Activated T-cell treated with anti-CD3 and anti-CD28 coated beads for 24 hours (primary cell): ENCODE results near the gene ANOS1.

Source experiments
- DNase-seq: peaks from one replicate; pipeline ENCODE4 v3.0.0-alpha.2; 2020; ENCODE audit warnings: low read depth

The ANOS1 gene

DNA sequence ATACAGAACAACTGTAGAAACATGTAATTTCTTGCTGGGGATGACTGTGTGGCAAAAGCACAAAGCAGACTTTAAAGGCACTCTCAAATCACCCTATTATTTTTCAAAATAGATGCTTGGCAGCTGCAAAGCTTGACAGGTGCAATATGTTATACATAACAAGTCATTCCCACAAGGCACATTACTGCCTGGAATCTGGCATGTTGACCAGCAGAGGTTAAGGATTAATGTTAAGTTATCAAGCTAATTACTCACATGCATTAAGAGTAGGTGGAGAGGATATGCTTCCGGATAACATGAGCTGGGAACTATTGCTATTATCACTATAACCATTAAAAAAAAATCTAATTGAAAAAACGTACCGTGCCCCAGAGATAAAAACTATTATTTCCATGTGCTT lies 17.8 kb downstream of the ANOS1 start:
- DNase-seq = no peak

DNA sequence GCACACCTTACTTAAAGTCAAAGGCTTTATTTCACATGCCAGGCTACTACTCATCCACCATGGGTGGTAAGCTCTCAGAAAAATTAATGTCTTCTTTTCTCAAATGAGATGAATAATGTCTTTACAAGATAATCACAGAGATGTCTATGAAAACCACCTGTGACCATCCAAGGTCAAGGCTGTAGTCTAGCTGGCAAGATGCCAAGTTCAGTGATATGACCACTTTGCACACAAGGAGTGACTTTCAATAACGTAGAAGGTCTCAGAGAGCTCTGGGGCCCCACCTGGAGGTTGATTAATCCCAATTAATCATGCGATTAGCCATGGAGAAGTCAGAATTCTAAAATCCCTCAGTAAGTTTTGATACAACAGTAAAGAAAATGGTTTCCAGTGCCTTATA lies 20.5 kb downstream of the ANOS1 start:
- DNase-seq = no peak

DNA sequence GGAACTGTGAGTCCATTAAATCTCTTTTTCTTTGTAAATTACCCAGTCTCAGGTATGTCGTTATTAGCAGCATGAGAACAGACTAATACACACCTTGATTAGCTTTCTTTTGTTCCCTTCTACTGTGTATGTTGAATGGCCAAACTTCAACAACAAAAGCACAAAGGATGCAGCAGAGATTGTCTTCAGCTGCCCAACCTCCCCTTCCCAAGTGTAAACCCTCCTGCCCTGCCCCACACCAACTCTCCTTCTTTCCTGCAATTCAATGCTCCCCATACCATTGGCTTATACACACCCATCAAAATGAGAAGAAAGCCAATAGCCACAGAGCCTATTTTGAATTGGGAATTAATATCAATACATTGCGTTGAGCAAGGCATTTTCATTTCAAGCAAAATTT lies 27.8 kb downstream of the ANOS1 start:
- no peak for DNase-seq

DNA sequence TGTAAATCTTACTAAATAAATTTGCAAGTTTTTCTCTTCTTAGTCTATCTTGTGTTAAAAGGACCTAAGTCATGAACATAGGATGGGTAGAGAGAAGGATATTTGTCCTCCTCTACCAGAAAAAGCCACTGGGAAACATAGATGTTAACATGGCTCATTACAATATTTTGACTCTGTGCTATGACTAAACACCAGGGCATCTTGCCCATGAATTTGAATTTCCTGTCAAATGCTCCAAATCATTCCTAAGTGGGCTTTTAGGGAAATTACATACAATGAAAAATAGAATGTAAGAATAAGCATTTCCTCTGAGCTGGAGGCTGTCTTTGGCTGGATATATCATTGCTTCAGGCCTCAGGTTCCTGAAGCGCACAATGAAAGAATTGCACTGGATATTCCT lies 39.1 kb downstream of the ANOS1 start:
- no peak for DNase-seq

DNA sequence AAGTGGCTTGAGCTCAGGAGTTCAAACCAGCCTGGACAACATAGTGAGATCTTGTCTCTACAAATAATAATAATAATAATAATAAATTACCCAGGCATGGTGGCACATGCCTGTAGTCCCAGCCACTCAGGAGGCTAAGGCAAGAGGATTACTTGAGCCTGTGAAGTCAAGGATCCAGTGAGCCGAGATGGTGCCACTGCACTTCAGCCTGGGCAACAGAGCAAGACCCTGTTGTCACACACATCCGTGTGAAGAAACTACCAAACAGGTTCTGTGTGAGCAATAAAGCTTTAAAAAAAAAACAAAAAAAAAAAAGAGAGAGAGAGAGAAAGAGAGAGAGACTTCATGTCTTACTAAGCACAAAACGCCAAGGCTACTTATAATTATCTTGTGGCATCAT lies 42.5 kb downstream of the ANOS1 start:
- no peak for DNase-seq

DNA sequence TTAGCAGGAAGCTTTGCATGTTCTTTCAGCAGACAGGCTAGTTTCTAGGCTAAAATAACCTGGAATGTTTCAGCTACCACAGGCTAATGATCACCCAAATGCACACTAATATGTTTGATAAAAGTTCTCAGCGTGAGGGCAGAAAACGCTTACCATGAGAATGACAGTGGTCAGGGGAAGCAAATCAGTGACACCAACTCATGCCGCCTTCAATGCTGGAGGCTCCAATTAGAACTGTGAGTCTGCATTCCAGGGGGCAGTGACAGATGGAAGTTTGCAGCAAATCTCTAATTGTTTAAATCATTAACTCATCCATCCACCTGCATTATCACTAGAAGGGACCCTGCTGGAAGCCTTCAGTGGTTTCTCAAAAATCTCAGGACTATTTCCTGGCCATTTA lies 43.2 kb downstream of the ANOS1 start:
- DNase-seq = no peak

DNA sequence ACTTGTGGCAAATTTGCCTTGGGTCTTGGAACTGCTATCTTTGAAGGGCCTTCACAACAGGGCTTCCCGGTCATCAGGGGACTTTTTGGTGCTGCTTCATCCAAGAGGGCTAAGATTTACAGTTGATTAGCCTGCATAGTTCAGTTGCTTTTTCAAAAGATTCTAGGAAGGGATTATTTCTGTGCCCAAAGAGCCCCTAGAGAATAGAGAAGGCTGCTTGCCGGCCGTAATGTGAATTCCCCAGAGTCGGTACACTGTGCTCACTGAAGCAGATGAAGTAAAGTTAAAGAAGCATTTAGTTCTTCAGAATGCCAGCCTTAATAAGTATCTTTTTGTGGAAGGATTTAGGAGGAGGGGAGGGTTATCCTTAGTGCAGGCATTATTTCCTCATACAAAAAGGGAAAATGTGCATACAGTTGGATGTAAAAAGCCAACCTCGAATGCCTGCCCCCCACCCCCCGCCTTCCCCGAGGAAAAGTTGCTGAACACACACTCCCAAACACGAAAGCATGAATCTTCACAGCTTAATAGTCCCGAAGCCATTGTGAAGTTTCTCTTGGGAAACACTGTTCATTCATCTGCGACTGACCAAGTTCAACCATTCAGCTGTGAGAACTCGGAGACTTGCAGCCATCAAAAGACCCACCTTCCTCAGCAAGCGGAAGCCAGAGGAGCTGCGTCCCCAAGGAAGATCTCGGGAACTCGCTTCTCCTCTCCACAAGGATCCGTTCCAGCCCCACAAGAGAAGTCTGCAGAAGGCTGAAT lies 47.6 kb downstream of the ANOS1 start:
- DNase-seq = no peak

DNA sequence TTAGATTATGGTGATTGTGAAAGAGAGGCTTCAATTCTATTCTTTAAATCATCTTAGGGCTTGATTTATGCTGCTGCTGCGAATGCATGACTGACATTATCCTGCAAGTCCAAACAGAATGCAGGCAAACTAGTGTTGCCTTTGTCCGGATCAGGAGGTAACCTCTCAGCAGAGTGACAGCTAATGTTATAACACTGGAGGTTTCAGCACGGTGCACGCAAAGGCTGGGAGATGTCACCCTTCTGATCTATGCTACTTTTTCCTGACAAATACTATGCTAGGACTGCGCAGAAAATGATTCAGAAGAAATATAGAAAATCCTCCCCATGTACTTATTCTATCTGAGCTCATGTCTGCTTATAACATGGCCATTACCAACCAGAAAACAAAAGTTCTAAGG lies 48.2 kb downstream of the ANOS1 start:
- no peak for DNase-seq

DNA sequence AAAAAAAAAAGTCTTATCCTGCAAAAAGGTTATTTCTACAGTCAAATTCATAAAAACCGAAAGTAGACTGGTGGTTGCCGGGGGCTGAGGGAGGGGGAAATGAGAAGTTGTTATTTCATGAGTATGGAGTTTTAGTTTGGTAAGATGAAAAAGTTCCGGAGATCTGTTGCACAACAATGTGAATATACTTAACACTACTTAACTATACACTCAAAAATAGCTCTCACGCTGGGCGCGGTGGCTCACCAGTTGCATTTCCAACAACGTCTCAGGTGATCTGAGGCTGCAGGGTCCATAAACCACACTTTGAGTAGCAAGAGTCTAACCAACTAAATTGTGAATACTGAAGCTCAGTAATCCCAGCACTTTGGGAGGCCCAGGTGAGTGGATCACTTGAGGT lies 52.4 kb downstream of the ANOS1 start:
- DNase-seq = no peak

DNA sequence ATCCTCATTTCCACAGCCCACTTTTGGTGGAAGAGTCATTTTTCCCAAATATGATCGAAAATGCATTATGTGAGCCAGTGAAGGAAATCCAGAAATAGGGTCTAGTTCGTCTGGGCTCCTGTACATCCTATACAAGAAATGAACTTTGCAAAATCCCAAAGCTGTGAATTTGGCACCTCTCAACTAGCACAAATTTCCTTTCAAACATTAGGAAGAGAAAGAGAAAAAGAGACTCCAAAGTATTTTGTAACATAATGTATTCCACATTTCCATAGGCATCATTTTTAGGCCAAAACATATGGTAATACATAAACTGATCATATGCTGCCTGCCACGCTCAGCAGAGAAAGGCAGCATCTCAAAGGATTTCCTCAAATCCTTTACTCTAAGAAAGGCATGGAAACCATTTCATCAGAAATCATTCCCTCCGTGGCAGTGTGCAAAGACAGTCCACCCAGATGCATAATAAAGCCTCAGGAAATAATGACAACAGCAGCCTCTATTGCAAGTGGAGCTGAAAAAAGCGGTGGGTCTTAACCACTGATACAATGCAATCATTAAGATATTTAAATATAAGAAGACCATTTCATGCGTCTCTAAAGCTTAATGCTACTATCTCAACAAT lies 56.8 kb downstream of the ANOS1 start:
- DNase-seq = no peak

DNA sequence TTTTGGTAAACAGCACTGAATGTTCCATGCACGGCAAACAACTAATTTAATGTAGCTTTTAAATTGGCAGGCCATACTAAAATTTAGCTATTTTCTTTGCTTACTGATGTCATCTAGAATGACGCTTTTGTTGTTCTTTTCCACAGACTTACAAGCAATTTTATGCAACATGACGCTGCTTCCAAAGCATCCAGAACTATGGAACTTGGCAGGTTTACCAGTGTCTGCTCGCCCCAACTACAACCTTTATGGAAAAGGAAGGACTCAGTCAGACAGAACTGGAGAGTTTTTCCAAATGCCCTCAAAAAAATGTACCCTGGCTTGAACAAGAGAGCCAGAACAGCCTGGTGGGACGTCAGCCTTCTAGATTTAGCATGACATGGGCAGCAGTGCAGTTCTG lies 58.7 kb downstream of the ANOS1 start:
- no peak for DNase-seq

DNA sequence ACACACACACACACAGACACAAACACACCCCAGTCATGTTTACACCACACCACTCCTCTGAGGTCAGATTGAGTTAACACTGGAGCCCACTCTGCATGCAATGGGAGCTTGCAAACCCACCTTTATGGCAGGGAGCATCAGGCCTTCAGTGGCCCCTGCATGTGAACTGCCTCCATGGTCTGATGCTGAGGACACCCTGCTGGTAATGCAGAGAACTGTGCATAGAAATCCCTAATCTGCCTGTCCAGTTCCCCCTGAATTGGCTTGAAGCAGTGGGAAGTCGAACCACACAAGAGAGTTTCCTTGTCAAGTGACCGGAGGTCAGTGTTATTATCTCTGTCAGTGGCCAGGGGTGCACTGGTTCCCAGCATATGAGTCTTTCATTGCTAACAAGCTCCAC lies 59.8 kb downstream of the ANOS1 start:
- no peak for DNase-seq

DNA sequence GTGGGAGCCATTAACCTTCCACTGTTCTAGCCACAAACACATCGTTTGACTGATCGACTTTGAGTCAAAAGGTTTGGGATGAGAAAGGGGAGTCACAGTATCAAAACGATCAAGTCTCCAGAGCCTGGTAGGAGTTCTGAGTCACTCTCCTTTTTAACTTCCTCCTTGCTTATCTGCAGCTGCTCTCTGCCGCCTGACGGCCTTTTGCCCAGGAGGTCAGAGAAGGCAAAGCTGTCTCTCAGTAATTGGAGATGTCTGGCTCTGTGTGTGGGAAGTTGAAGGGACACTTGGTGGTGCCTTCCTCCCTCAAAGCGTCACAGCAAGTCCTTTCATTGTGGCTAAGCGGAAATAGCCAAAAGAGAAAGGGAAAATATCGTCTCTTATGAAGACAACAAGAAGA lies 63.1 kb downstream of the ANOS1 start:
- no peak for DNase-seq

DNA sequence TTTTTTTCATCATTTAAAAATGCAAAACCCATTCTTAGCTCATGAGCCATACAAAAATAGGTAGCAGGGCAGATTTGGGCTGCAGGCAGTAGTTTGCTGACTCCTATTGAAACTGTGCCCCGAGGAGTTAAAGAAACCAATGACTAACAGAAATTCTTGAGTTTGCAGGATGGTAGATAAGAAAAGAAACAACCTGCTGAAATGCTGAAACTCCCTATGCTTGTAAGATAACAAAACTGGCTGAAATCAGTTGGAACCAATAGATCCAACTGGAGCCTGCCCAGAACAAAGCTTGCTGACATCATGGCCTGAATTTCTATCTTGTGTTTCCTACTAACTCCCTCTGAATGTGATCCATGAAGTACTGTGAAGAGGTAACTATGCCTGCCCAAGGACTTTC lies 68.6 kb downstream of the ANOS1 start:
- DNase-seq = no peak

DNA sequence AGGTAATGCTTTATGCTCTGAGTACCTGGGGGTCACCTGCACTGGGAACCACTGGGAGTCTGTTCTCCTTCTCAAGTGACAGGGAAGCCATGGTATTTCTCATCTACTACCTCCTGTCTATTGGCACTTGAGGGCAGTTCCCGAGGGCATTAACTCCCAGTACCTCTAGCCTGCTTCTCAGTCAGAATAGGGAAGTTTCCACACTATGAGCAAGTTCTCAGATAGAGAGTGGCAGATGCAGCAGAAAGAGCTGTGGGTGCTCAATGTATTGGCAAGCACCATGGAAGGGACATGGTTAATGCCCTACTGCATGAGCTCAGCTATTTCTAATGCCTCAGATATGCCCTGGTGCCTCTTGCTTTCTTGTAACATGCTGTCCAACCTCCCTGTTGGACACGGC lies 74.1 kb downstream of the ANOS1 start:
- DNase-seq = no peak

DNA sequence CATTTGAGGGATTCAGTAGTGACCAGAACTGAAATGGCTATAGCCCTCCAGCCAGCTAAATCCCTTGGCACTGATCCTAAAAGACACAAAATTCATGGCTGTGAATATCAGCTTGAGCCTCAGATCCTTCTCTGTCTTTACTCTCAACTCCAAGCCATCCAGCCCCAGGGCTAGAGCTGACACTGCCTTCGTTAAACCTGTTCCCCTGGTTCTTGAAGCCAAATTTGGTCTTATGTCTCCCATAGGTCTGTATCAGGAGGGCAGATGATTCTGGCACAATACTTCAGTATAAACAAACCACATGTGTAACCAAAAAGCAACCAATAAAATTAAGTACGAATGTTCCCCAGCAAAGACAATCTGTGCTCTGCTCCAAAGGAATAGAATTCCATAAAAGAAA lies 78.0 kb downstream of the ANOS1 start:
- no peak for DNase-seq

DNA sequence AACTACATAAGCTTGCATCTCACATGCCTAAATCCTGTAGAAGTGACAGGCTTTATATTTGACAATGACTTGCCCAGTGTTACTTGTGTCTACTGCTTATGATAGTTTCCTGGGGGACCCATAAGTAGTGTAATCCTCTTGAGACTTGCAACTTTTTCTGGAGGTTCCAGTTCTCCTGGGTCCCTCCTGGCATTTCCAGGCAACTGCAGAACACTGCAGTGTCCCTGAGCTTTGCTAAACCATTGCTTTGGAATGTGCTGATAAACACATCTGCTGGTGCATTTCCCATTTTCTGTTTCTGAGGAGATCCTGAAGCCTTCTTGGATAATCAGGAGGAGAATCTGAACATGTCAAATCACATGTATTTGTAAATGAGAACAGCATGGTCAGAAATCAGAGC lies 82.0 kb downstream of the ANOS1 start:
- DNase-seq = no peak

DNA sequence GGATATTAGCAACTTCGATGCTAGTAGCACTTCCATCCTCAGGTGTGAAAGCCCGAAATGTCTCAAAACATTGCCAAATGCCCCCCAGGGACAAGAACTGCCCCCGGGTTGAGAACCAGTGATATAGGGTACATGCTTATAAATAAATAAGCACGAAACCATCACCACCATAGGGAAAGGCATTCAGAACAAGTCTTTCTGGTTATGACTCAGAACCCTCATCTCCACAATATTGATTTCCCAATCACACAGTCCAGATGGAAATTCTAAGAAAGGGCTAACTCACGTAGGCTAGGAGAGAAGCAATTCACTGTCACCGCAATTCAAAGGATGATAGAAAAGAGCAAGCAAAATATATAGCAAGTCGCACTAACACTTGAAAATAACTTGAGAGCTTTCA lies 84.8 kb downstream of the ANOS1 start:
- no peak for DNase-seq

DNA sequence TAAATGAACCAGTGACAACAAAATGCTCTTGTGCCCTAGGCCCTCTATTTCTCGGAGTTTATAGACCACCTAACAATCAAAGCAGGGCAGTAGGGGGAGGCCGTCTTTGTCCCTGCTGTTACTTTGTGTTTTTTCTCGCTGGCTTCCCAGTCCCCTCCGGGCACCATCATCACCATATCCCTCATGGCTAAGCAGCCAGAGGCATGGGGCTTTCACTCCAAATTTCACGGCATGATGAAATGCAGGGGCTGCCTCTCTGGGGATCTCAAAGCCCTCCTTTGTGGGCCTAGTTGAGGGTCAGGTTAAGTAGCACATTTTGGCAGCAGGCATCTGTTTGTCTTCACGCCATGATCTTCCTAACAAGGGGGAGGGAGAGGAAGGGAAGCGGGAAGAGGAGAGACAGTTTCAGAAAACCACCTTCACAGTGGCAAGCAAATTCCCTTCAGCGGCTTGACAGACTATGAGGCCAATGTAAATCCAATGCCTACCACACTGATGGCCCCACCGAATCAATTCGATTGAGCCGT lies 91.9 kb downstream of the ANOS1 start:
- no peak for DNase-seq

DNA sequence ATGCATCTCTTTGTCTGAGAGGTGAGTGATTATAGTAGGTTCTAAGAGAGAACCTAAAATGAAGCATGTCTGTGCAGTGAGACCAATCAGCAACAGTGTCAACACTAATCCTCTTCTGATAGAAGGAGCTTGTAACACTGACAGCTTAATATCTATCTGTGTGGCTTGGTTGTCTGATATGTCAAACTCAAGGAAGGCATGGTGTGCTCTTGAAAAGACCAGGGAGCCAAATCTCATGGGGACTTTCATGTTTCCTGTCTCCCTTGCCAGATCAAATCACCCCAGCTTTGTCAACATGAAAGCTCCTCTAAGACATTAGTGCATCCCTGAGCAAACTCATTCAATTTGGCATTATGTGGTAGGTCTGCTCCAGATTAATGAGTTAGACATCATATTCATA lies 95.4 kb downstream of the ANOS1 start:
- no peak for DNase-seq

DNA sequence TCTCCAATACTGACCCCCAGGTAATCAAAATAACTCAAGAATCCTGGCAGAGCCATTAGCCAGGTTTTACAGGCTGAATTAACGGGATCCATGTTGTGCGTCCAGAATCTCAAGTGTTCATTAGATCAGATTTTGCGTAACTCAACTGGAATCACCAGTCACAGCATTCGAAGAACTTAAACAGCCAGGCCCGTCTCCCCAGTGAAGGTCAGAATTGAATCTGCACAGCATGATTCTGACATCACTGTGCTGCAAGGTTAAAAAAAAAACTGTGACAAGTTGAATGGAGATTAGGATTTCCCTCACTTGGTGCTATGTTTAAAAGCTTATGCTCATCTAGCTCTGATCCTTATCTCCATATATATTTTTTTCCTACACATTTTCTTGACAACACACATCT lies 96.1 kb downstream of the ANOS1 start:
- DNase-seq = no peak

DNA sequence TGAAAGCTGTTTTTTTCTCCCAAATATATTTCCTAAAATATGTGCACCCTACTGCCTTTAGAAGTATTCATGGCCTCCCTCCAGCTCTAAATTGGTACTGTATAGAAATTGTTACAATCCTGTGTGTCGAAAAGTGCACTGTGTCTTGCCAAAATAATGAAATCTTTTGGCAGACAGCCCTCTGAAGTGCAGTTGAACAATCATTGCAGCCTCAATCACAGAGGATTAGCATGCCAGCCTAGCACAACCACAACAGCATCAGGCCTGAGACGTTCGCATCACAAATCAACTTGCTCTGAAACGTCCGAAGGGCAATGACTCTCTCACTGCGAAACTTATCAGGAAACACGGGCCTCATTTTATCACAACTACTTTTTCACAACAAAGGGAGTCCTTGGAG lies 99.0 kb downstream of the ANOS1 start:
- no peak for DNase-seq

DNA sequence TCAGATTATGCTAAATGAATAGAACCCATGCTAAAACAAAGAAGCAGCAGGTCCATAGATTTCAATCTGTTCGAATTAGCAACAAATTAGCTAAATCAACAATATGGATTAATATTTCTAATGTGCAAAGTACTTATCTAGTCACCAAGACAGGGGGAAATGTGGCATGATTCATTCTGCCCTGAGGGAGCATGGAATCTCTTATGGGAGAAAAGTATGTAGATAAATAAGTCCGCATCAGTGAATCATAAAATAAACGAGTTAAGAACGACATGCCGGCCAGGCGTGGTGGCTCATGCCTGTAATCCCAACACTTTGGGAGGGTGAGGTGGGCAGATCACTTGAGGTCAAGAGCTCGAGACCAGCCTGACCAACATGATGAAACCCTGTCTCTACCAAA lies 102.1 kb downstream of the ANOS1 start:
- no peak for DNase-seq

DNA sequence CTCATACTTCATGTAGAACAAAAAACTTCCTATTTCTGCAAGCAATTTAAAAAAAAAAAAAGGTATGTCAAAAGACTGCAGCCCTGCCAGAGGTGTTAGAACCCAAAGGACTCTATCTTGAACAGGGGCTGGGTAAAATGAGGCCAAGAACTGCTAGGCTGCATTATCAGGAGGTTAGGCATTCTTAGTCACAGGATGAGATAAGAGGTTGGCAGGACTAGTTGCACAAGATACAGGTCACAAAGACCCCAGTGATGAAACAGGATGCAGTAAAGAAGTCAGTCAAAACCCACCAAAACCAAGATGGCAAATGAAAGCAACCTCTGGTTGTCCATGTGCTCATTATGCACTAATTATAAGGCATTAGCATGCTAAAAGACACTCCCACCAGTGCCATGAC lies 104.1 kb downstream of the ANOS1 start:
- no peak for DNase-seq
